ENCODE results near the gene DOCK10. TPM values are rescaled to one million over a fixed set of nuclear protein-coding genes. Genes with fewer than 3 reads are reported as not detected.

The DOCK10 gene
- total RNA-seq, 5 donors from 2014 or later (not counting 1 experiment from before 2014, with no cell fraction given), result 206 to 266 (median 235) TPM

DNA sequence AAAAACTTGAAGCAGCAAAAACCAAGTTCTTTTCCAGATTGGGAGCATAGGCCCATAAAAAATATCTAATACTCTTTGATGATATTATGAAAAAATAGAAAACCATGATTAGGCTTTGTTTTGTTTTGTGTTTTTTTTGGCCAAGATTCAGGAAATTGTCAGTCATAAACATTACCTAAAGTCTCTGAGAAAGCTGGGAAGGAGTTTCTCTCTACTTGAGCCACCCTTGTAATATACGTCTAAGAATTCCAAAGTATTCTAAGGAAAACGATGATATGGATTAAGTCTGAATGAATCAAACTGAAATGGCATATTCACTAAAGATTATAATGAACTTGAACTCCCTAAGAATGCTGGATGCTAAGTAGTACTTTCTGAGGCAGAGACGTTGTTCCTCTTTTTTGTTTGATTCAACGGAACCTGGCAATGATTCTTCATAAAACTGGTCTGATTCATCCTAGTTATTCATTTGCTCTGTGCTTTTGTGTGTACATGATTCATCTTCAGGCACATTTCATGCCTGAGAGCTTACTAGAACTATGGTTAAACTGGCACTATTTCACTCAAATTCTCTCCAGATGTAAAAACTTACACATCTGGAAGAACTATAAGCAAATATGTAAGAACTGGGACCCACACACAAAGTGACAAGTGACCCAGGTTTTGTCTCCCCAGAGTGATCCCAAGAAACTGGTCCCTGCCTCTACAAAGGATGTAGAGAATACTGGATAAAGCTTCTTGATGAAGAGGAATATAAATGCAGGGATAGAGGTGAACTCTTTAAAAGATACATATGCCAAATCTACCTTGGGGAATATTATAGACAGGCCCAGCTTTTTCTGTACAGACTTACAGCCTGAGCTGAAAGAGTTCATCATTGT is 159.7 kb downstream of the DOCK10 start:
- POLR2A ChIA-PET, result interaction anchor here in 1 of 2 donors (0.6 kb wide), 2 partner anchors 317 to 375 kb away, joined by 3 read pairs; no protein-coding TSS in a partner anchor

DNA sequence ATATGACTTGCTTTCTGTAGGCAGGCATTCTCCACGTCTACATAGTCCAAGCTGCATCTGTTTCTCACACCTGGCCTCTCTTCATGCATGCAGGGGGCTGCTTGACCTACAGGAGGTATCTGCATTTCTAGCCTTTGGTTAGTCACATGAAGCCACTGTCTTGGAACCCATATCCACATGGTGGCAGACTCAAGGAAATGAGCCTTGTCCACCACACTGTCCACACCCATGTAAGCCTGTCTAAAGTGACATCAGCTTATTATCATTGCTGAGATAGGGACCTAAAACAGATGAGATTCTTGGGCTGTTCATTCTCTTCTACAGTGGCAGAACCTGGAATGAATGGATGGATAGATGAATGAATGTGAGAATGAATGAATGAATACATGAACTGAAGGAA is 160.4 kb downstream of the DOCK10 start:
- no peak overlapping the region for H3K4me3 Mint-ChIP-seq
- Histone ChIP-seq H3K27ac (ENCODE audit: low read length) (no peak overlapping the region), H3K36me3 (ENCODE audit: control insufficient read depth in 2 of 2, extremely low read depth in 1 of 2, insufficient read depth in 1 of 2, low read length in 1 of 2) (peaks cover 3 to 75% of the 10 kb centered on the region in 2 donors), H3K9me3 (no peaks in the 10 kb centered on the region), H3K4me1 (ENCODE audit: control insufficient read depth in 1 of 2, extremely low read depth in 1 of 2, insufficient read depth in 2 of 2, low read length in 2 of 2) (peaks cover 4 to 8% of the 10 kb centered on the region in 2 experiments), H3K4me3 (ENCODE audit: control insufficient read depth in 1 of 2, extremely low read depth in 1 of 2, low read length in 1 of 2) (no peak overlapping the region), H3K27me3 (replicated peaks in 1 of 2; ENCODE audit: control insufficient read depth in 2 of 2, extremely low read depth in 1 of 2, insufficient read depth in 2 of 2, low read length in 1 of 2) (no peaks in the 10 kb centered on the region)
- DNase-seq, result no peak
- 38% methylated on average over 1 of the region's 1 CpG for WGBS (ENCODE audit: insufficient coverage)
- H3K36me3 Mint-ChIP-seq, result peaks cover 86% of the 10 kb centered on the region
- peaks cover 47 to 58% (median 50%) of the 10 kb centered on the region in 3 donors for H3K4me1 Mint-ChIP-seq
- ATAC-seq (replicated peaks in 1 of 4), result no peak
- ChIA-PET POLR2A (no interaction called here), CTCF (interaction anchor here in 1 of 2 donors (0.9 to 1.1 kb wide), 2 partner anchors 127 to 779 kb away, joined by 3 to 4 read pairs; no protein-coding TSS in a partner anchor)
- H3K27me3 Mint-ChIP-seq, result no peaks in the 10 kb centered on the region
- H3K27ac Mint-ChIP-seq, result peak overlapping the region; percentile 70 to 77
- no peaks in the 10 kb centered on the region for H3K9me3 Mint-ChIP-seq

More for the DNA sequence above, 159.7 kb downstream of the DOCK10 start:
- ATAC-seq (replicated peaks in 1 of 4) (no peak), DNase-seq (no peak)
- Histone ChIP-seq H3K36me3 (ENCODE audit: control insufficient read depth in 2 of 2, extremely low read depth in 1 of 2, insufficient read depth in 1 of 2, low read length in 1 of 2) (peaks cover 3 to 74% of the 10 kb centered on the region in 2 donors), H3K9me3 (no peaks in the 10 kb centered on the region), H3K4me3 (ENCODE audit: control insufficient read depth in 1 of 2, extremely low read depth in 1 of 2, low read length in 1 of 2) (no peak overlapping the region), H3K27ac (ENCODE audit: low read length) (no peak overlapping the region), H3K27me3 (replicated peaks in 1 of 2; ENCODE audit: control insufficient read depth in 2 of 2, extremely low read depth in 1 of 2, insufficient read depth in 2 of 2, low read length in 1 of 2) (no peaks in the 10 kb centered on the region), H3K4me1 (ENCODE audit: control insufficient read depth in 1 of 2, extremely low read depth in 1 of 2, insufficient read depth in 2 of 2, low read length in 2 of 2) (peaks cover 4 to 8% of the 10 kb centered on the region in 2 experiments)
- CTCF ChIA-PET, result interaction anchor here in 1 of 2 donors (0.5 kb wide), 1 partner anchor 33 kb away, joined by 3 read pairs; no protein-coding TSS in a partner anchor
- WGBS (ENCODE audit: insufficient coverage), result no CpG with 5 or more reads among the region's 4 CpGs
- Mint-ChIP-seq H3K4me3 (no peak overlapping the region), H3K27ac (peak overlapping the region; percentile 70 to 77), H3K36me3 (peaks cover 80% of the 10 kb centered on the region), H3K27me3 (no peaks in the 10 kb centered on the region), H3K4me1 (peaks cover 50 to 54% (median 51%) of the 10 kb centered on the region in 3 donors), H3K9me3 (no peaks in the 10 kb centered on the region)

DNA sequence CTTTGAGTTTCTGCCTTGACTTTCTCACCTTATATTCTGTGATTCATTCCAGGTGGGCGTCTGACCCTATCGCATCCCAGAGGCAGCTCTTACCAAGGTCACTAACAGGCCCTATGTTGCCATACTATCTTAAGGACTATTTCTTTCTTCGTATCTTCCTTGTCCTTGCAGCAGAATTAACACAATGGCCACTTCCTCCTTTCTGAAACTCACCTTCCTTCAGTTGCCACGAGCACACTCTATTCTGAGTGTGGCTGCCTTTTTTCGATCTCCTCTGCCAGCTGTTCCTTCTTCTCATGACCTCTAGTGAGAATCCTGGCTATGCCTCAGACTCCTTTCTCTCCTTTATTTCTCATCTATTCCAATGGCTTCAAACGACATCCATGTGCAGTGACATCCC is 165.7 kb downstream of the DOCK10 start:
- peaks cover 17 to 26% (median 20%) of the 10 kb centered on the region in 3 donors for H3K4me1 Mint-ChIP-seq
- ATAC-seq (replicated peaks in 1 of 4), result no peak
- Histone ChIP-seq H3K9me3 (no peaks in the 10 kb centered on the region), H3K27me3 (replicated peaks in 1 of 2; ENCODE audit: control insufficient read depth in 2 of 2, extremely low read depth in 1 of 2, insufficient read depth in 2 of 2, low read length in 1 of 2) (no peaks in the 10 kb centered on the region), H3K4me1 (ENCODE audit: control insufficient read depth in 1 of 2, extremely low read depth in 1 of 2, insufficient read depth in 2 of 2, low read length in 2 of 2) (peaks cover 0 to 5% of the 10 kb centered on the region in 2 experiments), H3K27ac (ENCODE audit: low read length) (no peak overlapping the region), H3K4me3 (ENCODE audit: control insufficient read depth in 1 of 2, extremely low read depth in 1 of 2, low read length in 1 of 2) (no peak overlapping the region), H3K36me3 (ENCODE audit: control insufficient read depth in 2 of 2, extremely low read depth in 1 of 2, insufficient read depth in 1 of 2, low read length in 1 of 2) (peaks cover 7 to 85% of the 10 kb centered on the region in 2 donors)
- no peak for DNase-seq
- 91% methylated on average over 6 of the region's 6 CpGs for WGBS (ENCODE audit: insufficient coverage)
- H3K4me3 Mint-ChIP-seq, result no peak overlapping the region
- peaks cover 86% of the 10 kb centered on the region for H3K36me3 Mint-ChIP-seq
- CTCF ChIA-PET, result no interaction called here
- peak overlapping the region; percentile 1 to 50 for H3K27ac Mint-ChIP-seq
- POLR2A ChIA-PET, result no interaction called here
- H3K9me3 Mint-ChIP-seq, result no peaks in the 10 kb centered on the region
- no peaks in the 10 kb centered on the region for H3K27me3 Mint-ChIP-seq

DNA sequence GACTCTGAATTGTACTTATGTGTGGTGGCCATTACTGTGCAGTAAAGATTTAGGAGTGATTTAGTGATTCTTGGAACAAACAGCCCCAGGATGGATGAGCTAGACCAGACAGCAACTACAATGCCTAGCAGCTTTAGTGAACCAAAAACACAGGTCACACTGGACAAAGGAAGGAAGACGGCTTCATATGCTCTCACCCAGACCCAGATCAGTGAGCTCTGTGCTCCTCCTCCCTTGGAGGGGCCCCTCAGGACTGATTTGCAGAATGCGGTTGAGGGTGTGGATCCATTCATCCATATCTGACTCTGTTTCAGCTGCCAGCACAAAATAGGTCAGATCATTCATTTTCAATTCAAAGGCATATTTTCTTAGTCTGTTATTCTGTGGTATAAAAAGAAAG is 166.4 kb downstream of the DOCK10 start:
- no peak for DNase-seq
- Mint-ChIP-seq H3K4me1 (peaks cover 12 to 26% (median 13%) of the 10 kb centered on the region in 3 donors), H3K9me3 (no peaks in the 10 kb centered on the region), H3K36me3 (peaks cover 86% of the 10 kb centered on the region), H3K27ac (peak overlapping the region in 1 of 2 donors; percentile 11), H3K4me3 (no peak overlapping the region), H3K27me3 (no peaks in the 10 kb centered on the region)
- H3K4me3 ChIP-seq (ENCODE audit: control insufficient read depth in 1 of 2, extremely low read depth in 1 of 2, low read length in 1 of 2), result no peak overlapping the region
- no peak overlapping the region for H3K27ac ChIP-seq (ENCODE audit: low read length)
- H3K4me1 ChIP-seq (ENCODE audit: control insufficient read depth in 1 of 2, extremely low read depth in 1 of 2, insufficient read depth in 2 of 2, low read length in 2 of 2), result no peaks in the 10 kb centered on the region
- H3K9me3 ChIP-seq, result no peaks in the 10 kb centered on the region
- no peak for ATAC-seq (replicated peaks in 1 of 4)
- WGBS (ENCODE audit: insufficient coverage), result no CpG with 5 or more reads among the region's 2 CpGs
- H3K36me3 ChIP-seq (ENCODE audit: control insufficient read depth in 2 of 2, extremely low read depth in 1 of 2, insufficient read depth in 1 of 2, low read length in 1 of 2), result peaks cover 7 to 86% of the 10 kb centered on the region in 2 donors
- ChIA-PET CTCF (no interaction called here), POLR2A (interaction anchor here in 1 of 2 donors (0.7 kb wide), 1 partner anchor 31 kb away, joined by 4 read pairs; no protein-coding TSS in a partner anchor)
- H3K27me3 ChIP-seq (replicated peaks in 1 of 2; ENCODE audit: control insufficient read depth in 2 of 2, extremely low read depth in 1 of 2, insufficient read depth in 2 of 2, low read length in 1 of 2), result no peaks in the 10 kb centered on the region

DNA sequence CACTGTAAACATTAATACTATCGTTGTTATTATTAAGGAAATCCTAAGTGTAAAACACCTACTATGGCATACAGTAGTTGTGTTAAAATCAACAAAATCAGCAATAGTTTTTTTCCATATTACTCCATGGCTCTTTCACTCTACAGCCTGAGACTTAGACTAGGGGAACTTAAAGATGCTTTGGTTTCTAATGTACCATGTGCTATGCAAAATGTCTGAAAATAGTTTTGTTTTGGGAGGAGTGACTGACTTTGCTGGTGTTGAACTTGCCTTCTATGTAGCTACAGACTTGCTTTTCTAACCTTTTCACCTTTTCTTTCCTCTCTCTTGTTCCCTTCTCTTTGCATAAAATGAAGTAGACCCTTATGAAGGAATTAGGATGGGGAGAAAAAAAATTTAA is 167.1 kb downstream of the DOCK10 start:
- ATAC-seq (replicated peaks in 1 of 4) (no peak), DNase-seq (no peak)
- Histone ChIP-seq H3K4me3 (ENCODE audit: control insufficient read depth in 1 of 2, extremely low read depth in 1 of 2, low read length in 1 of 2) (no peak overlapping the region), H3K36me3 (ENCODE audit: control insufficient read depth in 2 of 2, extremely low read depth in 1 of 2, insufficient read depth in 1 of 2, low read length in 1 of 2) (peaks cover 7 to 91% of the 10 kb centered on the region in 2 donors), H3K27me3 (replicated peaks in 1 of 2; ENCODE audit: control insufficient read depth in 2 of 2, extremely low read depth in 1 of 2, insufficient read depth in 2 of 2, low read length in 1 of 2) (no peaks in the 10 kb centered on the region), H3K4me1 (ENCODE audit: control insufficient read depth in 1 of 2, extremely low read depth in 1 of 2, insufficient read depth in 2 of 2, low read length in 2 of 2) (no peaks in the 10 kb centered on the region), H3K9me3 (no peaks in the 10 kb centered on the region), H3K27ac (ENCODE audit: low read length) (no peak overlapping the region)
- H3K36me3 Mint-ChIP-seq, result peaks cover 85% of the 10 kb centered on the region
- no CpG with 5 or more reads among the region's 1 CpG for WGBS (ENCODE audit: insufficient coverage)
- no peaks in the 10 kb centered on the region for H3K27me3 Mint-ChIP-seq
- peak overlapping the region; percentile 36 to 52 for H3K27ac Mint-ChIP-seq
- no peaks in the 10 kb centered on the region for H3K9me3 Mint-ChIP-seq
- CTCF ChIA-PET, result no interaction called here
- POLR2A ChIA-PET, result interaction anchor here (0.6 to 0.7 kb wide), 2 partner anchors 30 to 38 kb away, joined by 4 read pairs; no protein-coding TSS in a partner anchor
- H3K4me3 Mint-ChIP-seq, result no peak overlapping the region
- peaks cover 11 to 21% (median 12%) of the 10 kb centered on the region in 3 donors for H3K4me1 Mint-ChIP-seq

DNA sequence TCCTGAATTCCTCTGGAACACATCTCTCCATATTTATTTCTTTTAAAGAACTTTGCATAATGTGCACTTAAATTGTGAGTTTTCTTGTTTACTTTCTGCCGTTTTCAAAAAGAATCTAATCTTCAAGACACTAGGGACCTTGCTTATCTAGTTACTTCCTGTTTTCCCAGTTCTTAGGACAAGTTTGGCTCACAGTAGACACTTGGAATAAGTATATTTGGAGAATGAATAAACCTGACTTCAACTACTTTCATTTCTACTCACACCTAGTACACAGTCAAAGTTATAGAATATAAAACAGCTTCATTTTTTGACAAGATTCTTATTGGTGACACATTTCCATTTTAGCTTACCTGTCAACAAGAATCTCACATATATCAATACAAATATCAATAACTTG is 170.5 kb downstream of the DOCK10 start:
- no peaks in the 10 kb centered on the region for H3K9me3 ChIP-seq
- Mint-ChIP-seq H3K36me3 (peaks cover 82% of the 10 kb centered on the region), H3K27me3 (no peaks in the 10 kb centered on the region), H3K4me1 (peaks cover 12 to 22% (median 16%) of the 10 kb centered on the region in 3 donors), H3K9me3 (no peaks in the 10 kb centered on the region), H3K27ac (peak overlapping the region; percentile 10 to 62), H3K4me3 (no peak overlapping the region)
- CTCF ChIA-PET, result no interaction called here
- H3K27ac ChIP-seq (ENCODE audit: low read length), result no peak overlapping the region
- no peaks in the 10 kb centered on the region for H3K4me1 ChIP-seq (ENCODE audit: control insufficient read depth in 1 of 2, extremely low read depth in 1 of 2, insufficient read depth in 2 of 2, low read length in 2 of 2)
- POLR2A ChIA-PET, result interaction anchor here in 1 of 2 donors (0.5 kb wide), 1 partner anchor 153 kb away, joined by 3 read pairs; no protein-coding TSS in a partner anchor
- H3K27me3 ChIP-seq (replicated peaks in 1 of 2; ENCODE audit: control insufficient read depth in 2 of 2, extremely low read depth in 1 of 2, insufficient read depth in 2 of 2, low read length in 1 of 2), result no peaks in the 10 kb centered on the region
- WGBS (ENCODE audit: insufficient coverage), result no CpG with 5 or more reads among the region's 1 CpG
- DNase-seq (no peak), ATAC-seq (replicated peaks in 1 of 4) (no peak)
- no peak overlapping the region for H3K4me3 ChIP-seq (ENCODE audit: control insufficient read depth in 1 of 2, extremely low read depth in 1 of 2, low read length in 1 of 2)
- H3K36me3 ChIP-seq (ENCODE audit: control insufficient read depth in 2 of 2, extremely low read depth in 1 of 2, insufficient read depth in 1 of 2, low read length in 1 of 2), result peaks cover 4 to 83% of the 10 kb centered on the region in 2 donors
